SK-MEL-5 (cell line): ENCODE measurements around the gene DIP2B. TPM values are rescaled to one million over a fixed set of nuclear protein-coding genes. Genes with fewer than 3 reads are reported as not detected.

Experiments used
- DNase-seq: peaks from one replicate; pipeline ENCODE4 v3.0.0-alpha.2; 2016; ENCODE audit warnings: low read depth, low spot score
- in situ Hi-C: cut with HindIII; loops from 2 replicates; pipeline ENCODE4 v1.10.0; 2016; ENCODE audit warnings: low sequenced_read_pairs, high pct_unique_total_duplicates, low pct_unique_long_range_greater_than_20kb
- total RNA-seq: library from RNA; depleted of rRNA; stranded (reverse); fragments of >200 nt; shearing (Covaris generic); gene quantifications from 2 replicates; pipeline ENCODE4 v1.2.3, GENCODE V29; 2014

DIP2B gene
- total RNA-seq, 1 experiment from 2014 or later, result 49.0 TPM

GRCh38 chr12:50589650-50590435 lies 85.1 kb downstream of the DIP2B start:
- DNase-seq, result no peak
- in situ Hi-C loops, result no loop called here

DNA sequence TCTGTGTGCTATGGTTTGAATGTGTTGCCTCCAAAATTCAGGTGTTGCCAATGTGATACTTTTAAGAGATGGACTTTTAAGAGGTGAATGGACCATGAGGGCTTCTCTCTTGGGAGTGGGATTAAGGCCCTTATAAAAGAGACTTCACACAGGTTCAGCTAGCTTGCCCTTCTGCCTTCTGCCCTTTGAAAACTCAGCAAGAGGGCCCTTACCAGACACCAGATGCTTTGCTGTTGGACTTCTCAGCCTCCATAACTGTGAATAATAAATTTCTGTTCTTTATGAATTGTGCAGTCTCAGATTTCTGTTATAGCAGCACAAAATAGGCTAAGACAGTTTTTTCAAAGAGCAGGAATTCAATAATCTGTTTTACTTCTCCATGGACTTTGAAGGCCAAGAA lies 86.1 kb downstream of the DIP2B start:
- no peak for DNase-seq
- in situ Hi-C loops, result no loop called here

GRCh38 chr12:50595667-50596066 lies 90.9 kb downstream of the DIP2B start:
- in situ Hi-C loops, result no loop called here
- no peak for DNase-seq

- in situ Hi-C loops, result no loop called here
- DNase-seq, result peak; percentile 93
Measured at GRCh38 chr12:50597200-50598195, 92.7 kb downstream of the DIP2B start.

- in situ Hi-C loops, result no loop called here
- DNase-seq, result peak; percentile 75
Measured at GRCh38 chr12:50598321-50598862, 93.6 kb downstream of the DIP2B start.

GRCh38 chr12:50599366-50600095 lies 94.7 kb downstream of the DIP2B start:
- DNase-seq, result no peak
- in situ Hi-C loops, result no loop called here

- DNase-seq, result no peak
- in situ Hi-C loops, result no loop called here
Measured at GRCh38 chr12:50600364-50600763, 95.6 kb downstream of the DIP2B start.

- no peak for DNase-seq
- in situ Hi-C loops, result no loop called here
Measured at GRCh38 chr12:50603817-50604639, 99.2 kb downstream of the DIP2B start.

DNA sequence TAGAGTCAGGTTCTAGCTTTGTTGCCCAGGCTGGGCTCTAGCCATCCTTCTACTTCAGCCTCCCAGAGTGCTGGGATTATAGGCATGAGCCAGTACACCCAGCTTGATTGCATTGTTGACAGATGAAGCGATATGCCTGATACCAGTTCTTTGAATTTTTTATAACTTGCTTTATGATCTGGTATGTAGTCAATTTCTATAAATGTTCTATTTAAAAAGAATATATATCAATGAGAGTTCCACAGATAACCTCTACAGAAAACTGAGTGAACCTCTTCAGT lies 99.8 kb downstream of the DIP2B start:
- in situ Hi-C loops, result no loop called here
- no peak for DNase-seq

DNA sequence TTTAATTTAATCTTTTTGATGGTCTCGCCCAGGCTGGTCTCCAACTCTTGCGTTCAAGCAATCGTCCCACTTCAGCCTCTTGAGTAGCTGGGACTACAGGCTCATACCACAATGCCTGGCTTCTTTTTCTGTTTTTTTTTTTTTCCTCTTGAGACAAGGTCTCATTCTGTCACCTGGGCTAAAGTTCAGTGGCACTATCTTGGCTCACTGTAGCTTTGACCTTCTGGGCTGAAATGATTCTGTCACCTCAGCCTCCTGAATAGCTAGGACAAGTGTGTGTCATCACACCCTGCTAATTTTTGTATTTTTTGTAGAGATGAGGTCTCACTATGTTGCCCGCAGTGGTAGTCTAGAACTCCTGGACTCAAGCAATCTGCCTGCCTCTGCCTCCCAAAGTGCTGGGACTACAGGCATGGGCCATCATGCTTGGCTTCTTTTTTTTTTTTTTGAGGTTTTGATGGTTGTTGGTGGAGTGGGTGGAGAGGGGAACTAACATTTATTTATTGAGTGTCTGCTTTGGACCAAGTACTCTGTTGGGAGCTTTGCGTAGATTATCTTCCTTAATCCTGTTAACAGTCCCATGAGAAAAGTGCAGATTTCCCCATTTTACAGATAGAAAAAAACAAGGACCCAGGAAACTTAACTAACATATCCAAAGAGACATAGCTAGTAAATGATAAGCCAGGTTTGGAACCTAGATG lies 102.0 kb downstream of the DIP2B start:
- DNase-seq, result no peak
- in situ Hi-C loops, result no loop called here

DNA sequence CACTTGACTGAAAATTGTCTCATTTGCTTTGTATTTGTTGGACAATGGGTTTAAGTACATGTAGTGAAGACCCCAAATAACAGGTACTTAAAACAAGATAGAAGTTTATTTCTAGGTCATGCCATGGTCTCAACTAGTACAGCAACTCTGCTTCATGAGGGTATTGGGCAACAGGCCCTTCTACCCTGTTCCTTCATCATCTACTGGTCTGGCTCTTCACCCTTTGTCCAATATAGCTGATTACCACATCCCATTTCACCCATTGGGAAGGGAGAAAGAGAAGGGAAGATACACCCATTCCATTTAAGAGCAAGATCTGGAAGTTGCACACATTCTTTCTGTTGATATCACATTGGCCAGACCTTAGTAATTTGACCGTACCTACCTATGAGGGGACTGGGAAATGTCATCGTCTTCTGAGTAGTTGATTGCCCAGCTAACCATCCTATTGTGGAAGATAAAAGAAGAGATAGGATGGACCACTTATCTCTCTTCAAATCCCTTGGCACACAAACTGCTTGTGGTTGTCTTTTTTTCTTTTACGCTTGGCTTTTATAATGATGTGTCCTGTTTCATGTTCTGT lies 104.6 kb downstream of the DIP2B start:
- no peak for DNase-seq
- in situ Hi-C loops, result no loop called here

DNA sequence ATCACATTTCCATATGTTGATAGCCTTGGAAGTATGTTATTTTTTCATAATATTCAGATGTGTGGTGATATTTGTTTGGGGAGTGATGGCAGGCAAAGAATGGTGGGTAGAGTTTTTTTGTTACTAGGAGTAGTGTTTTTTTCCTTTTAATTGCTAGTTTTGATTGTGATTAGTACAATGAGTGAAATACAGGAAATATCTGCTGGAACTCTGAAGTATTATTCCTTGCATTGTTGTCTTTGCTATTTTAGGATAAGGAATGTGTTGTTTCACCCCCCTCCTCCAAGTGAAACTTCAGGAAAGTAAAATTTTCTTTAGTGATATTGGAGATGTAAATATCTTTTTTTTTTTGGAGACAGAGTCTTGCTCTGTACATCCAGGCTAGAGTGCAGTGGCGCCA lies 105.4 kb downstream of the DIP2B start:
- in situ Hi-C loops, result no loop called here
- DNase-seq, result no peak

- no peak for DNase-seq
- in situ Hi-C loops, result no loop called here
Measured at GRCh38 chr12:50611021-50611744, 106.4 kb downstream of the DIP2B start.

DNA sequence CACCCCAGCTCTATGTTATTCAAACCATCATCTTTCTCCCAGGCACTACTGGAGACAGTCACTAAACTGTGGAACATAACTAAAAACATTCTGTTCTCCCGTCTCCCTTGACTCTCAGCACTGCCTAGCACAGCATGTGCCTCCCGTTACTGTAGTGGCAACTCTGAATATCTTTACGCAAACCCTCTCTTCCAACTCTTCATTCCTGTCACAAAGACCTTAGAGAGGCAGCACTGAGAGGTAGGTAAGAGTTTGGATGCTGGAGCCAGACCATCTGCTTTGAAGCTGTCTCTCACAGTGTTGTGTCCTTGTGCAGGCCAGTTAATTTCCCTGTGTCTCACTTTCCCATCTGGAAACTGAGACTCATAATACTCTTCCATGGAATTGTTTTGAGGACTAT lies 108.1 kb downstream of the DIP2B start:
- in situ Hi-C loops, result no loop called here
- no peak for DNase-seq

- no peak for DNase-seq
- in situ Hi-C loops, result no loop called here
Measured at GRCh38 chr12:50613463-50613862, 108.7 kb downstream of the DIP2B start.
